Activated gamma-delta T cell treated with Interleukin-2 at 50 U/mL for 16 hours (primary cell): ENCODE results near the gene IFTAP.
"Not testable (repeated sequence)": the region's sequence is repeated elsewhere in the genome, so short reads cannot be mapped to it uniquely, and the experiment has no call there.

Experiments
- DNase-seq: peaks from one replicate; pipeline ENCODE4 v3.0.0-alpha.2; 2020

Gene IFTAP, protein sequence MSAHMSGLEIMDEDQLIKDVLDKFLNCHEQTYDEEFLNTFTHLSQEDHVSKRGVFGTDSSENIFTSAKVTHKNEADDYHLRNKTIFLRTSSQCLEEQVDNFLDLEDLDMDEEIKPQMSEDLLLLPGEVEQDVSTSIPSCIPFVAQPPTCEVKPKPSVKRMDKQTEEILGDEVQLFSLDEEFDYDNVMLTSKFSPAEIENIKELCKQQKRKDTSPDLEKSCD

DNA sequence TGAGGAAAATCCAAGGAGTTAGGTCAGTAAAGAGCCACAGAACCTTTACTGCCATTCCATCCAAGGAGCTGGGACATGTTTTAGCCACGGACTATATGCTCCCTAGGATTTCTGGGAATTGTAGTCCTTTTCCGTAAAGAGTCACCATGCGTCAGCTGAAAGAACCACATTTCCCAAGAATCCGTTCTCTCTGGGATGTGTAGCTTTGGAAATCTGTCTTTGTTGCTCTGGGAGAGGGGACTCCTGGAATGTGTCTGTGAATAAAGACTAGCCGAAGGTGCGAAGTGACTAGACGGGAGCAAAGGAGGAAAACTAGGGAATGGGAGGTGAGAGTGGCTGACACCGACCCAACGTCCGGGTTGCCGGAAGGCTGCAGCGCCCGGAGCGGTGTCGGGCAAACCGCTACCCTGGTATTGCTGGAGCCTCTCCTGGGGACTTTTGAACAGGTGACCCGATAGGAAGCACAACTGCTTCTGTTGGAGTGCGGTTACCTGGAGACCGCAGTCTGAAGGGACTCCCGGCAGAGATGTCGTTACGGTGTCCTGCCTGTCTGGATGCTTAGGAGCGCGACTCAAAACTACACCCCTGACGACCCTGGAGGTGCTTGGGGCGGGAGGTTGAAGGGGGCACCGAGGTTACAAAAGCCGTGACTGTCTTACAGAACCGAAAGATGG, at the start of gene IFTAP:
Gene IFTAP, plus strand, starts transcription at position 187 of the 674 bp plus-strand sequence. CDS start 15,602 bp downstream, outside the sequence.
- peak; percentile 8 for DNase-seq

GRCh38 chr11:36550385-36551115, 43.8 kb upstream of the IFTAP start:
- DNase-seq, result no peak

GRCh38 chr11:36557390-36557789, 36.9 kb upstream of the IFTAP start:
- not testable (repeated sequence) for DNase-seq

DNA sequence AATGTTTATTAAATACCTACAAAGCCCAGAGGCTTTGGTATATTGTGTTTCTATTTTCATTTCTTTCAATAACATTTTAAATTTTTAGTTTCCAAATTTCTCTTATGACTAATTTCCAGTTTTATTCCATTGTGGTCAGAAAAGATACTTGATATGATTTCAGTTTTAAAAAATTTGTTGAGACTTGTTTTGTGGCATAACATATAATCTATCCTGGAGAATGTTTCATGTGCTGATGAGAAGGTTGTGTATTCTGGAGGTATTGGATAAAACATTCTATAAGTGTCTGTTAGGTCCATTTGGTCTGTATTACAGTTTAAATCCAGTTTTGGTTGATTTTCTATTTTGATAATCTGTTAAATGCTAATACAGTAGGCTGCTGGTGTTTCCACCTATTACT, 36.3 kb upstream of the IFTAP start:
- no peak for DNase-seq

- DNase-seq, result no peak
Measured at GRCh38 chr11:36558571-36559413, 35.5 kb upstream of the IFTAP start.

DNA sequence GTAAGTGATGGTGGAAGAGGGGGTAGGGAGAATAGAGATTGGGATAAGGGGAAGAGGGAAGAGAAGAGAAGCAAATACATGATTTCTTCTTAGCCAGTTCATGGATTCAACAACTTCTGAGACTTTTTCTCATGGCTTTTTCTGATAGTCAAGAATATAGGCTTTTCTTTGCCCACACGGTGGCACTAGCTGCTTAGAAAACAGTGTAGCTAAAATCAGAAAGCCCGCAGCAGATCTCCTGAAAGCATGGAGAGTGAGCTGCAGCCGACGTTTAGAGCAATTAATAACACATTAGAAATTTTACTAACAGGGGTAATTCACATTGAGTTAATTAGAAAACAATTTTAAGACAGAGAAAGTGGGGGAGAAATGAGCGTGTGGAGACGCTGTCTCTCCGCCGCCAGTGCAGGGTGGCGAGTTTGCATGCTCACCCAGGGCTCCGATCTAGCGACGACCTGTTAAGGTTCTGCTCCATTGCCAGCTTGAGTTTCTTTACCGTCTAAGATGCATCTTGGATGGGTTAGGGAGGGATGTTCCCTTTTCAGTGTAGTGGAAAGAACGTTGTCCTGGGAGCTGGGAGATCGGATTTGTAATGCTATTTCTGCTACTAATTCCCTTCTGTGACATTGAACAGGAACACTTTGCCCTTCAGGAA, 29.8 kb upstream of the IFTAP start:
- DNase-seq, result peak; percentile 44

GRCh38 chr11:36565031-36565610, 29.2 kb upstream of the IFTAP start:
- no peak for DNase-seq

GRCh38 chr11:36566407-36567053, 27.8 kb upstream of the IFTAP start:
- no peak for DNase-seq

- DNase-seq, result no peak
Measured at GRCh38 chr11:36567694-36568093, 26.6 kb upstream of the IFTAP start, which contains the start of gene RAG1. Gene RAG1, plus strand, starts transcription at chr11:36568007. Its CDS starts 5,298 bp downstream, at chr11:36573305.

- no peak for DNase-seq
Measured at GRCh38 chr11:36569095-36569494, 25.2 kb upstream of the IFTAP start.

- DNase-seq, result no peak
Measured at GRCh38 chr11:36574486-36574885, 19.8 kb upstream of the IFTAP start.

GRCh38 chr11:36577373-36577772, 16.9 kb upstream of the IFTAP start:
- DNase-seq, result no peak

DNA sequence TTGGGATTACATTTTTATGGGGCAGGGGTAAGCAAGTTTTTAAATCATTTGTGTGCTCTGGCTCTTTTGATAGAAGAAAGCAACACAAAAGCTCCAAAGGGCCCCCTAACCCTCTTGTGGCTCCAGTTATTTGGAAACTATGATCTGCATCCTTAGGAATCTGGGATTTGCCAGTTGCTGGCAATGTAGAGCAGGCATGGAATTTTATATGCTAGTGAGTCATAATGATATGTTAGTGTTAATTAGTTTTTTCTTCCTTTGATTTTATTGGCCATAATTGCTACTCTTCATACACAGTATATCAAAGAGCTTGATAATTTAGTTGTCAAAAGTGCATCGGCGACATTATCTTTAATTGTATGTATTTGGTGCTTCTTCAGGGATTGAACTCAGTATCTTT, 16.4 kb upstream of the IFTAP start:
- no peak for DNase-seq

DNA sequence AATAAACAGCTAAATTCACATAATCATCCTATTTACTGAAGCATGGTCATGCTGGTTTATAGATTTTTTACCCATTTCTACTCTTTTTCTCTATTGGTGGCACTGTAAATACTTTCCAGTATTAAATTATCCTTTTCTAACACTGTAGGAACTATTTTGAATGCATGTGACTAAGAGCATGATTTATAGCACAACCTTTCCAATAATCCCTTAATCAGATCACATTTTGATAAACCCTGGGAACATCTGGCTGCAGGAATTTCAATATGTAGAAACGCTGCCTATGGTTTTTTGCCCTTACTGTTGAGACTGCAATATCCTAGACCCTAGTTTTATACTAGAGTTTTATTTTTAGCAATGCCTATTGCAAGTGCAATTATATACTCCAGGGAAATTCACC, 15.8 kb upstream of the IFTAP start:
- DNase-seq, result no peak

DNA sequence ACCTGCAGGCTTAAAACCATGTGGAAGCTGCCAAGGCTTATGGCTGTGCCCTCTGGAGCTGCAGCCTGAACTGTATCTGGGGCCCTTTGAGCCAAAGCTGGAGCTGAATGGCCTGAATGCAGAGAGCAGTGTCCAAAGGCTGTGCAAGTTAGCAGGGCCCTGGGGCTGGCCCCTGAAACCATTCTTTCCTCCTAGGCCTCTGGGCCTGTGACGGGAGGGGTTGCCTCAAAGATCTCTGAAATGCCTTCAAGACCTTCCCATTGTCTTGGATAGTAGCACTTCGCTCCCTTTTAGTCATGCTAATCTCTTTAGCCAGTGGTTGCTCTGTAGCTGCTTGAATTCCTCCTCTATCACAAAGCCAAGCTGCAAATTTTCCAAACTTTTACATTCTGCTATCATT, 12.8 kb upstream of the IFTAP start:
- DNase-seq, result no peak

GRCh38 chr11:36583667-36584066, 10.6 kb upstream of the IFTAP start:
- DNase-seq, result no peak

DNA sequence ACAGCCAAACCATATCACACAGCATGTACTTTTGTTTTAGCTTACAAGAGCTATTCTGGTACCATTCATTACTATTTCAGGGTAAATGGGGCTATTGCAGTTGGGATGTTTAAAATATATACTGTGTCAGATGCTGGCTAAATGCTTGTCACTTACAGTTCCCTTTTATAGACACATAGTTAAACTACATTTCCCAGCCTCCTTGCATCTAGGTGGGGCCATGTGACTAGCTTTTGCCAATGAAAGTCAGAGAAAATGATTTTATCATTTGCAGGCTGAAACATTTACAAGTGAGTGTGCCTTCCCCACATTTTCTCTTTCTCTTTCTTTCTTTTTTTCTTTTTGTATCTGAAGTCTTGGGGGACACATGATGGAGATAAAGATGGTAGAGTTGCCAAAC, 7.8 kb upstream of the IFTAP start:
- no peak for DNase-seq

GRCh38 chr11:36588099-36588498, 6.2 kb upstream of the IFTAP start:
- DNase-seq, result no peak

- no peak for DNase-seq
Measured at GRCh38 chr11:36590513-36590912, 3.8 kb upstream of the IFTAP start.

- DNase-seq, result no peak
Measured at GRCh38 chr11:36591433-36591832, 2.9 kb upstream of the IFTAP start.

GRCh38 chr11:36596880-36597279, 2.6 kb downstream of the IFTAP start:
- no peak for DNase-seq

GRCh38 chr11:36598051-36598450, 3.7 kb downstream of the IFTAP start, which contains the start of gene RAG2:
Gene RAG2, minus strand, starts transcription at chr11:36598236. Its CDS starts 4,068 bp downstream, at chr11:36594168.
- DNase-seq, result no peak
